Memory B cell (primary cell): ENCODE results near the gene DTWD1.
"Not testable (repeated sequence)": the region's sequence is repeated elsewhere in the genome, so short reads cannot be mapped to it uniquely, and the experiment has no call there.

Experiments used
- ATAC-seq: fragments of 150-1000 bp; cut with Tn5 transposase; 2 replicates; pipeline ENCODE4 v1.10.0; 2021; ENCODE audit warnings: low read depth, mild to moderate bottlenecking, moderate library complexity
- DNase-seq, 2 donors: peaks; one replicate each; pipeline ENCODE4 v3.0.0; 2022; ENCODE audit warnings: low spot score in 2 of 2
- H3K27ac Mint-ChIP-seq: one replicate; pipeline ENCODE4 v1.8.0; 2022; ENCODE audit warnings: mild to moderate bottlenecking, moderate library complexity, mixed read lengths
- H3K27me3 Mint-ChIP-seq: one replicate; pipeline ENCODE4 v1.8.0; 2022; ENCODE audit warnings: mixed read lengths
- H3K36me3 Mint-ChIP-seq: one replicate; pipeline ENCODE4 v1.8.0; 2022; ENCODE audit warnings: mild to moderate bottlenecking, mixed read lengths
- H3K4me1 Mint-ChIP-seq: one replicate; pipeline ENCODE4 v1.8.0; 2022; ENCODE audit warnings: mixed read lengths
- H3K4me3 Mint-ChIP-seq: one replicate; pipeline ENCODE4 v1.8.0; 2022; ENCODE audit warnings: mild to moderate bottlenecking, moderate library complexity, mixed read lengths
- H3K9me3 Mint-ChIP-seq: one replicate; pipeline ENCODE4 v1.8.0; 2022; ENCODE audit warnings: mixed read lengths

DTWD1 gene, protein sequence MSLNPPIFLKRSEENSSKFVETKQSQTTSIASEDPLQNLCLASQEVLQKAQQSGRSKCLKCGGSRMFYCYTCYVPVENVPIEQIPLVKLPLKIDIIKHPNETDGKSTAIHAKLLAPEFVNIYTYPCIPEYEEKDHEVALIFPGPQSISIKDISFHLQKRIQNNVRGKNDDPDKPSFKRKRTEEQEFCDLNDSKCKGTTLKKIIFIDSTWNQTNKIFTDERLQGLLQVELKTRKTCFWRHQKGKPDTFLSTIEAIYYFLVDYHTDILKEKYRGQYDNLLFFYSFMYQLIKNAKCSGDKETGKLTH

DNA sequence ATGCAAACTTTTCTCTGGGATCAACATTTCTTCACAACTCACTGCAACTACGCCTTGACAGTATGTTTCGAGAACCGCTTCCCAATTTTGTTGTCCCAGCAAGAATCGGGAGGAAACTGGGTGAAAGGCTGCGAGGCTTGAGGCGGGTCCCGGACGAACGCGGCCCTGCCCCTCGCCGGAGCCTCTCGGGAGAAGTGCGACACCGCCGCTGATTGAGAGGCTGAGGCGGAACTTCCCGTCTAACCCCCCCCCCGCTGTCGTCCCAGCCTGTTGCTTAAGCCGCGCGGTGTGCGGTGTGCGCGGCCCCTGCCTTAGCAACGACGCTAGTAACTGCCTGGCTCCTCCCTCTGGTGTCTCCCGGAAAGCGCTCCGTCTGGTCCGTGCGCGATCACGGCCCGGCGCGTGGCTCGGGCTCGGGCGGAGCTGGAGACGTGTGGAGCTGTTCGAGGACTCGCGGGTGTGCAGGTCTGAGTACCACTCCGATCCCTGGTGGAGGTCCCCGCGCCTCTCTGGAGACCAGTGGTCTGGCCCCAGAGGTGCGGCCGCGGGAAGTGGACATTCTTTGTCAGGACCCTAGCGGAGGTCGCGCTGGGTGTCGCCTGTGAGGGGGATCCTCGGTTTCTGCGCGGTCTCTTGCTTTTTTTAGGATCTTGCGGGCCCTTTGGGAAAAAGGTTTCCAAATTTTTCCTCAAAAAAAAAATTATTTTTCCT is at the start of gene DTWD1, which contains the start of gene FAM227B:
TSS of gene DTWD1 (plus strand) at position 391 of the 711 bp plus-strand sequence. CDS start 4,120 bp downstream, outside the sequence.
TSS of gene FAM227B (minus strand) at position 161 of the 711 bp plus-strand sequence. CDS start 5,647 bp downstream, outside the sequence.
- peaks cover 5% of the 10 kb centered on the region for H3K9me3 Mint-ChIP-seq
- peak within 1 kb of the TSS; percentile 93 for H3K4me3 Mint-ChIP-seq
- peaks cover 21% of the 10 kb centered on the region for H3K36me3 Mint-ChIP-seq
- DNase-seq: peak; percentile 87 to 88
- H3K27me3 Mint-ChIP-seq: no peaks in the 10 kb centered on the region
- peak within 1 kb of the TSS; percentile 85 for H3K27ac Mint-ChIP-seq
- ATAC-seq: peak; percentile 95
- peaks cover 13% of the 10 kb centered on the region for H3K4me1 Mint-ChIP-seq

DNA sequence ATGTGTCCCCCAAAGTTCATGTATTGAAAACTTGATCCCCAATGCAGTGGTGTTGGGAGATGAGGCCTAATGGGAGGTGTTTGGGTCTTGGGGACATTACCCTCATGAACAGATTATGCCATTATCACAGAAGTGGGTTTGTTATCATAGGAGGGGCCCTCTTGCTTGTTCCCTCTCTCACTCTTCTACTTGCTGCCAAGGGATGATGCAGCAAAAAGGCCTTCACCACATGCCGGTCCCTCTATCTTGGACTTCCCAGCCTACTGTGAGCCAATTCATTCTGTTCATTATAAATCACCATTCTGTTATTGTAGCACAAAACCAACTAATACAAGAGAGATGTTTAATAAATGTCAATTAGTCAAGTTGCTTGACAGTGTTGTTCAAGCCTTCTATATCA is 47.4 kb upstream of the DTWD1 start:
- no peaks in the 10 kb centered on the region for H3K27me3 Mint-ChIP-seq
- no peak for DNase-seq
- no peak for ATAC-seq
- H3K4me1 Mint-ChIP-seq: no peaks in the 10 kb centered on the region
- H3K9me3 Mint-ChIP-seq: peaks cover 19% of the 10 kb centered on the region
- no peak overlapping the region for H3K4me3 Mint-ChIP-seq
- H3K27ac Mint-ChIP-seq: no peak overlapping the region
- H3K36me3 Mint-ChIP-seq: peaks cover 26% of the 10 kb centered on the region

DNA sequence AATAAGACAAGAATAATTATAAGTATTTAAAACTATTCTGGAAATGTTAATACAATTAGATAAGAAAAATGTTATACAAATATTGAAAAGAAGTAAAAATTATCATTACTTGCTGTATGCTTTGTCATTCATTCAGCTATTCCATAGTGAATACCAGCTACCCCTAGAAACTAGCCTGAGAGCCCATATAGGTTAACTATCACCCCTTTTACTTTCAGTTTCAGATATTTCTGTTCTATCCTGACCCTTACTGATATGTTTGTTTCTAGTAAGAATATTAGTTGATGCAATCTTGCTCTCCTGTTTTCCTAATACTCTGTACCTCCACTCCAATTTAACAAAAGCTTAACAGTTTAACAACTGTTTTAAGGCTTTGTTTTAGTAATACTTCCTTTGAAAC is 31.8 kb upstream of the DTWD1 start:
- Mint-ChIP-seq H3K36me3 (peaks cover 18% of the 10 kb centered on the region), H3K9me3 (peaks cover 3% of the 10 kb centered on the region), H3K27me3 (no peaks in the 10 kb centered on the region), H3K4me1 (peaks cover 5% of the 10 kb centered on the region), H3K27ac (peak overlapping the region; percentile 71), H3K4me3 (no peak overlapping the region)
- DNase-seq (no peak), ATAC-seq (no peak)

DNA sequence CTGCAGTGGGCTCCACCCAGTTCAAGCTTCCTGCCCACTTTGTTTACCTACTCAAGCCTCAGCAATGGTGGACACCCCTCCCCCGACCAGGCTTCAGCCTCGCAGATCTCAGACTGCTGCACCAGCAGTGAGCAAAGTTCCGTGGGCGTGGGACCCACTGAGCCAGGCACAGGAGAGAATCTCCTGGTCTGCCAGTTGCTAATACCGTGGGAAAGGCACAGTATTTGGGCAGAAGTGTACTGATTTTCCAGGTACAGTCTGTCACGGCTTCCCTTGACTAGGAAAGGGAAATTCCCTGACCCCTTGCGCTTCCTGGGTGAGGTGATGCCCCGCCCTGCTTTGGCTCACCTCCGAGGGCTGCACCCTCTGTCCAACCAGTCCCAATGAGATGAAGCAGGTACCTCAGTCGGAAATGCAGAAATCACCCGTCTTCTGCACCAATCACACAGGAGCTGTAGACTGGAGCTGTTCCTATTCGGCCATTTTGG is 28.0 kb upstream of the DTWD1 start:
- peaks cover 12% of the 10 kb centered on the region for H3K9me3 Mint-ChIP-seq
- H3K27ac Mint-ChIP-seq: not testable (repeated sequence)

DNA sequence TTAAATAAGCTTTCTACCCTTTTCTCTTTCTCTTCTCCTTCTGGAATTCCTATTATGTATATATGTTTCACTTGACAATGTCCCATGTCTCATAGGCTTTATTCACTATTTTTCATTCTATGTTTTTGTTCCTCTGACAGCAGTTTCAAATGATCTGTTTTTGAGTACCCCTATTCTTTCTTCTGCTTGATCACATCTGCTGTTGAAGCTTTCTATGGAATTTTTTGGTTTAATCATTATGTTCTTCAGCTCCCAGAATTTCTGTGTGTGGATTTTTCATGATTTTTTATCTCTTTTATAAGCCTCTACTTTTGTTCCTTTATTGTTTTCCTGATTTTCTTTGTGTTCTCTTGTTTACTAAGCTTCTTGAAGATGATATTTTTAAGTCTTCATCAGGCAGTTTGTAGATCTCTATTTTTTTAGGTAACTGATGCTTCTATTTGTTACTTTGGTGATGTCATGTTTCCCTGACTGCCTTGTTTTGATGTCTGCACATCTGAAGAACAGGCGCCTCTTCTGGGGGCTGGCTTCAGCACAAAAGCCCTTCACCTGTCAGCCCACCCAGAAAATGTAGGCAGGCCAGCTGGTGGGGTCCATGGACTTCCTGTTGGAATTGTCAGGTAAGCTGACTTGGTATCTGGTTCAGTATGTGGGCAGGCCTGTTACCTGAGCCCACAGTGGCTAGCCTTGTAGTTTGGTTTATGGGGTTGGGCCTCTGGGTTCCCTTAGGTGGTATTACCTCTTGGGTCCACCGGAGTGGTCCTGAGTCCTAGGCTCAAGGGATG is 16.0 kb upstream of the DTWD1 start:
- no peak for ATAC-seq
- no peak for DNase-seq
- Mint-ChIP-seq H3K36me3 (peaks cover 38% of the 10 kb centered on the region), H3K4me3 (no peak overlapping the region), H3K27ac (no peak overlapping the region), H3K4me1 (no peaks in the 10 kb centered on the region), H3K9me3 (peaks cover 21% of the 10 kb centered on the region), H3K27me3 (no peaks in the 10 kb centered on the region)

More for the DNA sequence above, 28.0 kb upstream of the DTWD1 start:
- not testable (repeated sequence) for H3K27me3 Mint-ChIP-seq, H3K4me3 Mint-ChIP-seq, DNase-seq, ATAC-seq, H3K4me1 Mint-ChIP-seq
- peaks cover 27% of the 10 kb centered on the region for H3K36me3 Mint-ChIP-seq

DNA sequence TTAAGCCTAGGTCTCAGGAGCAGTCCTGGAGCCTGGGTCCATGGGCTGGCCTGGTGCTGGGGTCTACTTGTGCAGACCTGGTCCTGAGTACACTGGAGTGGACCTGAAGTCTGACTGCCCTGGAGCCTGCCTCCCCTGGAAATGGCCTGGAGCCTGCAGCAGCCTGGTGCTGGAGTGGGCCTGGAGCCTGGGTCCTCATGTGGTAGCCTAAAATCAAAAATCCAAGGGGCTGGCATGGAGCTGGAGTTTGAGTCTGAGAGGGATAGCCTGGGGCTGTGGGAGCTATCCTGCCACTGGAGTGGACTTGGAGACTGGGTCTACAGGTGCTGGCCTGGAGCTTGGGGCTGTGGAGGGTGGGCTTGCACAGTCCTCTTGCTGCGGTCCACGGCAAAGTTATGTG is 15.3 kb upstream of the DTWD1 start:
- DNase-seq (no peak), ATAC-seq (no peak)
- Mint-ChIP-seq H3K9me3 (peaks cover 18% of the 10 kb centered on the region), H3K4me1 (no peaks in the 10 kb centered on the region), H3K27me3 (no peaks in the 10 kb centered on the region), H3K4me3 (no peak overlapping the region), H3K27ac (no peak overlapping the region), H3K36me3 (peaks cover 39% of the 10 kb centered on the region)

DNA sequence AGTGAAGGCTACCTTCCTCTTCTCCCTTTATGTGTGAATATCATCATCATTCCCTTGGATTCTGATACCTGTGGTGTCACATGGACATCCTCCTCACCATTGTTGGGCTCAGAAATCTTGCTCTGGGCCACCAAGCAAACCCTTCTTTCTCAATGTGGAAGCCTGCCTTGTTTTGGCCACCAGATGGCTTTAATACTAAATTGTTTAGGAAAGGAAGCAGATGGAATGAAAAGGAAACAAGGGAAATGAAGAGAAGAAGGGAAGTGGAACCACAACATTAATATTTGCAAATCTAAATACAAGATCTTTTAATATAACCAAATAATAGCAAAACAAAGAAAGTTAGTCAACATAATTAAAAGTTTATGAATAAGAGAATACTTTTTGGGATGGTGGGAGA is 14.3 kb upstream of the DTWD1 start:
- ATAC-seq: no peak
- DNase-seq: no peak
- Mint-ChIP-seq H3K9me3 (peaks cover 15% of the 10 kb centered on the region), H3K4me3 (no peak overlapping the region), H3K27me3 (no peaks in the 10 kb centered on the region), H3K27ac (no peak overlapping the region), H3K4me1 (no peaks in the 10 kb centered on the region), H3K36me3 (peaks cover 38% of the 10 kb centered on the region)

DNA sequence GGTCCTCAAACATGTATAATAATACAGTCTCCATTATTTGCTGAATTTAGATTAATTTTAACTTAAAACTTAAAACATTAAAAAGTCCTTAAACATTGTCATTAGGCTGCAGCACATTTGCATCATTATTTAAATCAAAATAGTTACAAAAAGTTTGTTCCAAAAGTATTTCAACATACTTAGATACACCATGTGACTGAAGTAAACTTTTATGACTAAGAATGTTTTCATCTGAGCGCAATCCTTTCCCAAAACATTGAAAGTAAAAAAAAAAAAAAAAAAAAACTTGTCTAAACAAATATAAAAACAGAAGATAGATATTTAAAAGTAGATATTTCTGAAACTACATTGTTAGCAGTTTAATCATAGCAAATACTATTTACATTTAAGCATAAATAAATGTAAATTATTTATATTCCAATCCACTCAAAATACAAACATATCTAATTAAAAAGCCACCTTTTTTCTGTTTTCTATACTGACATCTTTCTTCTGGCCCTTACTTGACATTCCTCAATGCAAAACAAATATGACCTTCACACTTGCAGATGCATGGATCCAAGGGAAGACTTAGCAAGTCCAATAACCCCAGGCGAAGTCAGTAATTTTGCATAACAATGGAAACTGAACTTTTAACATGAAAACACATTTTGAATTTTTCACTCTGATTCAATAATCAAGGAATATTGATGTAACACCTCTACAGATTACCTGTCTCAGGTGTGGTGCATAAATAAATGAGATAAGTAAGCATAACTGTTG is 10.5 kb upstream of the DTWD1 start:
- Mint-ChIP-seq H3K27me3 (no peaks in the 10 kb centered on the region), H3K4me3 (no peak overlapping the region), H3K9me3 (peaks cover 10% of the 10 kb centered on the region), H3K36me3 (peaks cover 48% of the 10 kb centered on the region), H3K4me1 (no peaks in the 10 kb centered on the region), H3K27ac (no peak overlapping the region)
- ATAC-seq (no peak), DNase-seq (no peak)

DNA sequence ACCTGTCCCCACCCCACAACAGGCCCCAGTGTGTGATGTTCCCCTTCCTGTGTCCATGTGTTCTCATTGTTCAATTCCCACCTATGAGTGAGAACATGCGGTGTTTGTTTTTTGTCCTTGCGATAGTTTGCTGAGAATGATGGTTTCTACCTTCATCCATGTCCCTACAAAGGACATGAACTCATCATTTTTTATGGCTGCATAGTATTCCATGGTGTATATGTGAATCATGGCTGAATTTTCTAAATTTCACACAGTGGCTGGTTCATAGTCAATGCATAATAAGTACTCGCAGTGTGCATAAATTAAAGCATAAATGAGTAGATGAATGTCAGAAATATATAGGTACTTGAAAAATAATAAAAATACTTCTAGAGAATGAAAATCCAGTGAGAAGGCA is 8.6 kb upstream of the DTWD1 start:
- not testable (repeated sequence) for H3K4me1 Mint-ChIP-seq, H3K27ac Mint-ChIP-seq, H3K27me3 Mint-ChIP-seq, ATAC-seq, H3K4me3 Mint-ChIP-seq, DNase-seq
- H3K9me3 Mint-ChIP-seq: peaks cover 14% of the 10 kb centered on the region
- peaks cover 43% of the 10 kb centered on the region for H3K36me3 Mint-ChIP-seq

DNA sequence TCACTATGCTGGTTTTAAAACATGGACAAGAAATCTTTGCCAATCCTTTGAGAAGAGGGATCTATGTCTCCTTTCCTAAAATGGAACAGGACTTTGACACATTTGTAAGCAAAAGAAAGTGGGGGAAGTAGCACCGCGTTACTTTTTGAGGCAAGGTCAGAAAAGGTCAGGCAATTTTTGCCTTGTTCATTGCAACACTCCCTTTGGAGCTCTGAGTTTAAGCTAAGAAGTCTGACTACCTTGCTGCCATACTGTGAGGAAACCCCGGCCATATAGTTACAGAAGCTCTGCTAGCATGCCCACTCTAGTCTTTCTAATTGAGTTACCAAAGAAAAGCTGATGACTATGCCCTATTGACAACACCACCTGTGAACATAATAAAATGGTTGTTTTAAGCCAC is 1.6 kb upstream of the DTWD1 start:
- Mint-ChIP-seq H3K27ac (no peak overlapping the region), H3K27me3 (no peaks in the 10 kb centered on the region), H3K36me3 (peaks cover 24% of the 10 kb centered on the region), H3K4me3 (no peak overlapping the region), H3K9me3 (peaks cover 13% of the 10 kb centered on the region), H3K4me1 (peaks cover 13% of the 10 kb centered on the region)
- no peak for DNase-seq
- ATAC-seq: no peak

DNA sequence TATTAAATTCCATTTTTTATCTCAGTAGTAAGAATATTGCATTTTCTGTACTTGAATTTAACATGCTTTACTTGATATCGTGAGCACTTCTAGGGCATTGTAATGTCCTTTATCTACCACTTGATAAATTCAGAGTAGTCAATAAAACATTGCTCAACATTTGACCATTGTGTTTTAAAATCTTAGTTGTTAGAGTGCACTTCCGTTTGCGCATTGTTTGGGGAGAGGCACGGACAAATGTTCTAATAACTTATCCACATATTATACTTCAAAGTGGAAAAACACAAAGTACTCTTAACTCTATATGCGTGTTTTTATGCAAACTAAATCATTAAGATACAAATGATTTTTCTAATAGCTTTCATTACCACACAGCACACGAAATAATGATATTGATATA is 649 bp upstream of the DTWD1 start:
- peak overlapping the region; percentile 85 for H3K27ac Mint-ChIP-seq
- H3K9me3 Mint-ChIP-seq: peaks cover 6% of the 10 kb centered on the region
- peak overlapping the region; percentile 93 for H3K4me3 Mint-ChIP-seq
- H3K36me3 Mint-ChIP-seq: peaks cover 20% of the 10 kb centered on the region
- H3K27me3 Mint-ChIP-seq: no peaks in the 10 kb centered on the region
- peaks cover 13% of the 10 kb centered on the region for H3K4me1 Mint-ChIP-seq
- ATAC-seq (no peak), DNase-seq (no peak)

DNA sequence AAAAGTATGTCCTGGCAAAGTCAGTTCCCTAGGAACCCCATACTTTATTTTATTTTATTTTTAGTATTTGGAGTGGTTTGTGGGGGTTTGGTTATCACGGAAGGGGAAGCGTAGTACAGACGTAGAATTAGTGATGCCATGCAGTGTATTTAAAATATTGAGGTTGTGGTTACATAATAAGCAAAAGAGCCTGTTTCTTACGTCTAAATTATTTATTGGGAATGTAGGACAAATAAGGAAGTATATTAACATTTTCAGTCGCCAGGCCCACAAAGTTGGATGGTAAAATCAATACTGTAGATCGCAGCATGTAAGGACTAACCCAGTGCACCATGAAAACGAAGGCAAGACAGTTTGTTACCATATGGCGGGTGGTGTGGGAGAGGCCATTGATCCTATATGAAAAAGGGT is 558 bp downstream of the DTWD1 start:
- no peak for DNase-seq
- Mint-ChIP-seq H3K27ac (peak overlapping the region; percentile 38), H3K4me1 (peaks cover 13% of the 10 kb centered on the region)

DNA sequence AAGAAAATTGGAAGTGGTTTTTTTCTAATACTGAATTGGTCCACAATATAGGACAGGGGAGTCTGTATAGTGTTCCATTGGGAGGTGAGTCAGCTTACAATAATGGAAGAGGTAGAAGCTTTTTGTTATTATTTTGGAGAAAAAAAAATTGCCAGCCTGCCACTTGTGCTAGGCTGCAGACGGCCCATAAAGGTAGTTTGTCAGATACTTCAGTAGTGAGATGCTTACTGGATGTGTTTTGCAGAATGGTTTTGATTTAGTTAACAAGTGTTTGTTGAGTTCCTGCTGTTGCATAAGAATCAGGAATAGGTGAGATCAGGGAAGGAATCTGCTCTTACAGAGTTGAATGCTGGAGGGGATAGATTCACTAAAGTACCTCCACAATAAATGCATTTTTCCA is 1.0 kb downstream of the DTWD1 start:
- peak overlapping the region; percentile 93 for H3K4me3 Mint-ChIP-seq
- no peak for ATAC-seq
- DNase-seq: no peak
- H3K27ac Mint-ChIP-seq: peak overlapping the region; percentile 47
- peaks cover 13% of the 10 kb centered on the region for H3K4me1 Mint-ChIP-seq
- H3K27me3 Mint-ChIP-seq: no peaks in the 10 kb centered on the region
- peaks cover 17% of the 10 kb centered on the region for H3K36me3 Mint-ChIP-seq
- peaks cover 3% of the 10 kb centered on the region for H3K9me3 Mint-ChIP-seq

More for the DNA sequence above, 558 bp downstream of the DTWD1 start:
- Mint-ChIP-seq H3K36me3 (peaks cover 19% of the 10 kb centered on the region), H3K9me3 (peaks cover 5% of the 10 kb centered on the region), H3K4me3 (peak overlapping the region; percentile 93), H3K27me3 (no peaks in the 10 kb centered on the region)
- ATAC-seq: no peak
